Caco-2 (cell line): Measurements from ENCODE around the gene PRDX2. TPM values are rescaled to one million over a fixed set of nuclear protein-coding genes. Genes with fewer than 3 reads are reported as not detected.

ENCODE experiments used
- BruUV-seq: library from RNA; stranded (reverse); fragments of 400-500 nt; replicated peaks from 2 replicates; lab custom pipeline; 2021; lab: Mats Ljungman, UMichigan
- CTCF ChIA-PET: fragments of 300-600 bp; sonication (Branson Sonifier 250); formaldehyde crosslinking; loops from one replicate; lab custom pipeline; 2022; ENCODE audit warnings: antibody characterized with exemption; lab: Charles Lee
- POLR2A ChIA-PET: fragments of 300-600 bp; sonication (Branson Sonifier 250); formaldehyde crosslinking; loops from one replicate; lab custom pipeline; 2022; ENCODE audit warnings: antibody characterized with exemption; lab: Charles Lee
- DNase-seq, 2 experiments: peaks; one replicate each; pipeline versions ENCODE4 v3.0.0 to v3.0.0-alpha.2; 2020 to 2022
- H3K27me3 ChIP-seq: replicated peaks from 2 replicates; pipeline ENCODE4 v1.6.0; 2011; ENCODE audit warnings: low read length; ENCODE audit not compliant: control insufficient read depth, insufficient read depth
- H3K36me3 ChIP-seq: 2 replicates; pipeline ENCODE4 v1.5.1; 2011; ENCODE audit warnings: low read length; ENCODE audit not compliant: control insufficient read depth, insufficient read depth
- H3K4me1 ChIP-seq: fragments of 250-450 bp; sonication (Bioruptor Pico); 2 replicates; pipeline ENCODE4 v1.5.1; 2020; ENCODE audit warnings: mild to moderate bottlenecking
- H3K4me3 ChIP-seq: 2 replicates; pipeline ENCODE4 v1.5.1; 2011; ENCODE audit warnings: low read depth, mild to moderate bottlenecking, control low read depth, low read length
- H3K9me3 ChIP-seq: fragments of 250-450 bp; sonication (Bioruptor Pico); 2 replicates; pipeline ENCODE4 v1.5.1; 2020; ENCODE audit warnings: mild to moderate bottlenecking, moderate library complexity
- H3K27ac Mint-ChIP-seq: one replicate; pipeline ENCODE4 v1.8.0; 2022; ENCODE audit warnings: mixed read lengths; ENCODE audit not compliant: unreplicated experiment
- H3K27me3 Mint-ChIP-seq: one replicate; pipeline ENCODE4 v1.8.0; 2022; ENCODE audit warnings: mixed read lengths; ENCODE audit not compliant: insufficient read depth, unreplicated experiment
- H3K36me3 Mint-ChIP-seq: one replicate; pipeline ENCODE4 v1.8.0; 2022; ENCODE audit warnings: mild to moderate bottlenecking, mixed read lengths; ENCODE audit not compliant: insufficient read depth, unreplicated experiment
- H3K4me1 Mint-ChIP-seq: one replicate; pipeline ENCODE4 v1.8.0; 2022; ENCODE audit warnings: low read depth, mixed read lengths; ENCODE audit not compliant: unreplicated experiment
- H3K4me3 Mint-ChIP-seq: one replicate; pipeline ENCODE4 v1.8.0; 2022; ENCODE audit warnings: mild to moderate bottlenecking, moderate library complexity, mixed read lengths; ENCODE audit not compliant: unreplicated experiment
- H3K9me3 Mint-ChIP-seq: one replicate; pipeline ENCODE4 v1.8.0; 2022; ENCODE audit warnings: mixed read lengths; ENCODE audit not compliant: unreplicated experiment
- intact Hi-C: fragments of 100-400 bp; cut with micrococcal nuclease; formaldehyde crosslinking; loops from one replicate; pipeline ENCODE4 v1.10.0; 2022; ENCODE audit not compliant: unreplicated experiment
- total RNA-seq: library from RNA; stranded (reverse); gene quantifications from 2 replicates; pipeline ENCODE4 v1.2.3, GENCODE V29; 2022
- TF ChIP-seq, protein P1 (sequence below), 2 experiments: fragments of 200-600 bp in 1 of 2; IDR thresholded peaks; 1 replicate in 1 of 2; 2 replicates in 1 of 2; pipeline versions ENCODE4 v1.5.1 to v1.8.0; 2011 to 2022; ENCODE audit warnings: antibody characterized with exemption in 1 of 2, control low read depth in 1 of 2, inconsistent platforms in 1 of 2, low read depth in 1 of 2, low read length in 1 of 2, mild to moderate bottlenecking in 1 of 2, moderate library complexity in 1 of 2; ENCODE audit not compliant: insufficient read depth in 1 of 2, severe bottlenecking in 1 of 2, unreplicated experiment in 1 of 2

PRDX2 gene
- total RNA-seq, 1 experiment from 2014 or later: 265 TPM

DNA sequence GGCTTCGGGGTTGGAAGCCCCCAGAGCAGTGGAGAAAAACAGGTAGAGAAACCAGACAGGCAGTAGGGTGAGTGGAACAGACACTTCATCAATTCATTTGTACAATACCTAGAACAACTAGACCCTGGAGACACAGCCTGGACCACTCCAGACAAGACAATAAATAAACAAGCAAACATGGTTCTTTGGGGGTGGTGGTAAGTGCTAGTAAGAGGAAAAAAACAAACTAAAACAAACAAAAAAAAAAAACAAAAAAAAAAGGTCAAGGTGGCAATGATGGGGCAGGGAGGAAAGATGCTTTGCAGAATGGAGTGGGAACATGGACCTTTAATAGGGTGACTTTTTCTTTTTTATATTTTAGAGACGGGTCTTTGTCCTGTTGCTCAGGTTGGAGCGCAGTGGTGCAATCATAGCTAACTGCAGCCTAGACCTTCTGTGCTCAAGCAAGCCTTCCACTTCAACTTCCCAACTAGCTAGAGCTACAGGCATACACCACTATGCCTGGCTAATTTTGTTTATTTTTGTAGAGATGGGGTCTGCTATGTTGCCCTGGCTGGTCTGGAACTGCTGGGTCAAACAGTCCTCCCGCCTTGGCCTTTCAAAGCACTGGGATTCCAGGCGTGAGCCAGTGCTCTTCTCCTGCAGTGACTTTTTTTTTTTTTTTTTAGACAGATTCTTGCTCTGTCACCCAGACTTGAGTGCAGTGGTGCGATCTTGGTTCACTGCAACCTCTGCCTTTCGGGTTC lies 7.2 kb downstream of the PRDX2 start:
- peak overlapping the region; percentile 93 for H3K4me3 ChIP-seq
- H3K27me3 ChIP-seq: no peaks in the 10 kb centered on the region
- Mint-ChIP-seq H3K4me3 (peak overlapping the region; percentile 92), H3K4me1 (peaks cover 15% of the 10 kb centered on the region), H3K36me3 (peaks cover 57% of the 10 kb centered on the region), H3K9me3 (no peaks in the 10 kb centered on the region), H3K27ac (peak overlapping the region; percentile 32), H3K27me3 (no peaks in the 10 kb centered on the region)
- no peaks in the 10 kb centered on the region for H3K9me3 ChIP-seq
- no peak for DNase-seq
- H3K36me3 ChIP-seq: no peaks in the 10 kb centered on the region; the same call in 1 of the 2 replicates
- CTCF ChIA-PET: interaction anchor here (1.0 to 3.7 kb wide), 2 partner anchors 17 to 33 kb away, joined by 6 to 38 read pairs; no protein-coding TSS in a partner anchor
- POLR2A ChIA-PET: interaction anchor here (0.6 to 2.4 kb wide), 3 partner anchors 8 to 57 kb away, joined by 6 to 10 read pairs (median 6); partner anchors contain the start of genes GET3, PRDX2 and THSD8
- intact Hi-C loops: loop anchor here (5.0 kb wide), 1 partner anchor 358 kb away; the partner anchor contains the start of genes IER2 and STX10
- TF ChIP-seq, protein P1, sequence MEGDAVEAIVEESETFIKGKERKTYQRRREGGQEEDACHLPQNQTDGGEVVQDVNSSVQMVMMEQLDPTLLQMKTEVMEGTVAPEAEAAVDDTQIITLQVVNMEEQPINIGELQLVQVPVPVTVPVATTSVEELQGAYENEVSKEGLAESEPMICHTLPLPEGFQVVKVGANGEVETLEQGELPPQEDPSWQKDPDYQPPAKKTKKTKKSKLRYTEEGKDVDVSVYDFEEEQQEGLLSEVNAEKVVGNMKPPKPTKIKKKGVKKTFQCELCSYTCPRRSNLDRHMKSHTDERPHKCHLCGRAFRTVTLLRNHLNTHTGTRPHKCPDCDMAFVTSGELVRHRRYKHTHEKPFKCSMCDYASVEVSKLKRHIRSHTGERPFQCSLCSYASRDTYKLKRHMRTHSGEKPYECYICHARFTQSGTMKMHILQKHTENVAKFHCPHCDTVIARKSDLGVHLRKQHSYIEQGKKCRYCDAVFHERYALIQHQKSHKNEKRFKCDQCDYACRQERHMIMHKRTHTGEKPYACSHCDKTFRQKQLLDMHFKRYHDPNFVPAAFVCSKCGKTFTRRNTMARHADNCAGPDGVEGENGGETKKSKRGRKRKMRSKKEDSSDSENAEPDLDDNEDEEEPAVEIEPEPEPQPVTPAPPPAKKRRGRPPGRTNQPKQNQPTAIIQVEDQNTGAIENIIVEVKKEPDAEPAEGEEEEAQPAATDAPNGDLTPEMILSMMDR (IDR thresholded peaks at IDR 0.05; ENCODE audit: insufficient read depth in 1 of 2, low read depth in 1 of 2, low read length in 1 of 2, severe bottlenecking in 1 of 2, unreplicated experiment in 1 of 2): no peak
- no TSS peak for BruUV-seq
- peaks cover 15% of the 10 kb centered on the region for H3K4me1 ChIP-seq

DNA sequence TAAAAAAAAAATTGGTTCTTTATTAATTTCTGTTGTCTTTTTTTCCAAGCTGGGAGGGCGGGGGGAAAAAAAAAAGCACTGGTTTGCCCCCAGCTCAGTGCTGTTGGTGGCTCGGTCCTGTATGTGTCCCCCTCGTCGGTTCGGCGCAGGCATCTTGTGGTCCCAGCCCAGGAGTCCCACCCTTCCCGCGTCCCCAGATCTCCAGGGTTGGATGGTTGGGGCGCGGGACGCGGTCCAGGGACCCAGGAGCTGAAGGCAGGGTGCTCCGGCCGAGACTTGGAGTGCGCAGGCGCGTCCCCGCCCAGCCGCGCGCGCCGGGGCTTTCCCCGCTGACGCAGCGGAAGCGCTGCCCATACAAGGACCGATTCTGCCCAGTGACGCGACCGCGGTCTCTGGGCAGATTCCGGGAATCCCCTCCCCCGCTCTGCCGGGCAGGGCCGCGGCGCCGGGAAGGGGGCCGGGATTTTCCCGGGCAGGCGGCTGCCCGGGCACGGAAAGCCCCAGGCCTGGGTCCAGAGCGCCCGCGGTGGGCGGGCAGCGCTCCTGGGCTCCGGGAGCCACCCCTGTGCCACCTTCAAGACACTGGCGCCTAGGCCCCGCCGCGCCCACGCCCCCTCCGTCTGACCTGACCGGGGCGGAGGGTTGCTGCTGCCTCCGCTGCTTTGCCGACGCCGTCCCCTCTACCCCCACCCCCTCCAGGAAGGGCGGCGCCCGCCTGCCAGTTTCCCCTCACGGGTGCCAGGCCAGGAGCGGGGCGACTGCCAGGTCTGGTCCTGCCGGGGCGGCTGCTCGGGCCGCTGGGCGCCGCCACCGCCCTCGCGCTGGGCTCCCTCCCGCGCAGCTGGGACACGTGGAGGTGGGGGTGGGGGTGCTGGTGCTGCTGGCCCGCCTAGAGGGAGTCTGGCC lies 8.1 kb downstream of the PRDX2 start:
- ChIA-PET POLR2A (interaction anchor here (0.6 to 3.0 kb wide), 9 partner anchors 9 to 1375 kb away, joined by 3 to 36 read pairs (median 6); partner anchors contain the start of genes GET3, PRDX2, RGL3 and THSD8), CTCF (interaction anchor here (0.5 to 3.7 kb wide), 9 partner anchors 11 to 183 kb away, joined by 3 to 38 read pairs (median 5); partner anchors contain the start of gene TRIR)
- Mint-ChIP-seq H3K27ac (peak overlapping the region; percentile 83), H3K9me3 (no peaks in the 10 kb centered on the region), H3K4me3 (peak overlapping the region; percentile 92), H3K36me3 (peaks cover 57% of the 10 kb centered on the region), H3K27me3 (no peaks in the 10 kb centered on the region), H3K4me1 (peaks cover 23% of the 10 kb centered on the region)
- intact Hi-C loops: loop anchor here (5.0 kb wide), 1 partner anchor 359 kb away; the partner anchor contains the start of genes IER2 and STX10
- Histone ChIP-seq H3K27me3 (no peaks in the 10 kb centered on the region), H3K4me3 (peak overlapping the region; percentile 93), H3K36me3 (no peaks in the 10 kb centered on the region; the same call in 1 of the 2 replicates), H3K9me3 (no peaks in the 10 kb centered on the region), H3K4me1 (peaks cover 24% of the 10 kb centered on the region)
- BruUV-seq: no TSS peak
- peak; percentile 89 to 94 for DNase-seq
- TF ChIP-seq, protein P1 (IDR thresholded peaks at IDR 0.05; ENCODE audit: insufficient read depth in 1 of 2, low read depth in 1 of 2, low read length in 1 of 2, severe bottlenecking in 1 of 2, unreplicated experiment in 1 of 2): no peak
